Gastrocnemius medialis (tissue), 4 donors: ENCODE data around the gene AGR2. TPM values are rescaled to one million over a fixed set of nuclear protein-coding genes. Genes with fewer than 3 reads are reported as not detected.

Source experiments
- ATAC-seq, 2 donors: fragments of 150-250 bp; one replicate each; pipeline ENCODE4 v1.9.1; 2016
- DNase-seq, 2 donors: peaks; one replicate each; pipeline ENCODE4 v3.0.0-alpha.2; 2019
- H3K27ac ChIP-seq, 4 donors: fragments of 200-600 bp; sonication (generic); 1 replicate in 1 of 4; 2 replicates in 3 of 4; pipeline ENCODE4 v1.5.1; 2016 to 2018; ENCODE audit warnings: mild to moderate bottlenecking in 2 of 4, moderate library complexity in 1 of 4
- H3K27me3 ChIP-seq, 3 donors: fragments of 200-600 bp; sonication (generic) in 2 of 3; 1 replicate in 1 of 3; 2 replicates in 2 of 3; pipeline versions ENCODE4 v1.5.1 to v1.6.0; 2016 to 2019; ENCODE audit warnings: mild to moderate bottlenecking in 1 of 3, moderate library complexity in 1 of 3
- H3K36me3 ChIP-seq, 2 donors: fragments of 200-600 bp; sonication (generic) in 1 of 2; one replicate each; pipeline ENCODE4 v1.5.1; 2017 to 2018
- H3K4me1 ChIP-seq, 2 donors: fragments of 200-600 bp; sonication (generic) in 1 of 2; one replicate each; pipeline ENCODE4 v1.5.1; 2016 to 2017; ENCODE audit warnings: mild to moderate bottlenecking in 2 of 2
- H3K4me3 ChIP-seq, 4 donors: fragments of 200-600 bp; sonication (generic) in 3 of 4; 1 replicate in 1 of 4; 2 replicates in 3 of 4; pipeline ENCODE4 v1.5.1; 2016 to 2019; ENCODE audit warnings: mild to moderate bottlenecking in 2 of 4
- H3K9me3 ChIP-seq, 3 donors: fragments of 200-600 bp; sonication (generic) in 2 of 3; 1 replicate in 1 of 3; 2 replicates in 2 of 3; pipeline ENCODE4 v1.5.1; 2016 to 2019
- CTCF ChIP-seq, 5 experiments: fragments of 450-650 bp in 3 of 5; fragments of 200-600 bp in 2 of 5; sonication (generic) in 2 of 5; IDR thresholded peaks in 4 of 5; conservative IDR thresholded peaks in 1 of 5; 1 replicate in 4 of 5; 2 replicates in 1 of 5; pipeline ENCODE4 v1.5.1; 2016 to 2019; ENCODE audit warnings: antibody characterized with exemption in 5 of 5, mild to moderate bottlenecking in 3 of 5, moderate library complexity in 3 of 5
- POLR2A ChIP-seq, 2 donors: fragments of 450-650 bp; IDR thresholded peaks; one replicate each; pipeline ENCODE4 v1.6.1; 2017; ENCODE audit warnings: antibody characterized with exemption in 2 of 2, mild to moderate bottlenecking in 2 of 2, moderate library complexity in 2 of 2
- in situ Hi-C, 4 donors: fragments of 200-750 bp; cut with MboI; loops; one replicate each; pipeline versions ENCODE4 v1.15.0 to v1.8.0; 2017; ENCODE audit warnings: low sequenced_read_pairs in 4 of 4
- intact Hi-C: fragments of 100-400 bp; cut with DNase I; formaldehyde crosslinking; loops from one replicate; pipeline ENCODE4 v1.15.1; 2023; ENCODE audit warnings: low total_unique reads
- total RNA-seq, 4 donors: library from RNA; depleted of rRNA; stranded (reverse); fragments of >200 nt; gene quantifications; one replicate each; pipeline versions ENCODE4 v1.1.0 to v1.2.3, GENCODE V29; 2016

Gene AGR2
- total RNA-seq, 4 donors from 2014 or later, result 1.4 TPM; not detected in 3

GRCh38 chr7:16744518-16745250 lies 60.1 kb downstream of the AGR2 start:
- peaks cover 0 to 4% of the 10 kb centered on the region in 2 donors for H3K4me1 ChIP-seq
- intact Hi-C loops, result no loop called here
- H3K27ac ChIP-seq, result peak overlapping the region in 3 of 4 donors; percentile 51 to 55 (median 52)

GRCh38 chr7:16743236-16743635 lies 61.6 kb downstream of the AGR2 start:
- H3K36me3 ChIP-seq, result no peaks in the 10 kb centered on the region
- no peak for TF ChIP-seq POLR2A (IDR thresholded peaks at IDR 0.05)
- no peak for TF ChIP-seq CTCF (IDR thresholded peaks at IDR 0.05 in 4 of 5, conservative IDR thresholded peaks at IDR 0.05 in 1 of 5)
- H3K27me3 ChIP-seq, result no peaks in the 10 kb centered on the region
- ATAC-seq (peak in 1 of 2 donors; percentile 26), DNase-seq (no peak)
- H3K4me3 ChIP-seq, result no peak overlapping the region
- intact Hi-C loops (no loop called here), in situ Hi-C loops (no loop called here)
- H3K27ac ChIP-seq, result peak overlapping the region in 3 of 4 donors; percentile 51 to 55 (median 52)
- no peaks in the 10 kb centered on the region for H3K9me3 ChIP-seq
- H3K4me1 ChIP-seq, result peaks cover 0 to 4% of the 10 kb centered on the region in 2 donors

More at GRCh38 chr7:16744518-16745250, 60.1 kb downstream of the AGR2 start:
- in situ Hi-C loops, result no loop called here
- Histone ChIP-seq H3K36me3 (no peaks in the 10 kb centered on the region), H3K27me3 (no peaks in the 10 kb centered on the region), H3K4me3 (no peak overlapping the region), H3K9me3 (no peaks in the 10 kb centered on the region)
- ATAC-seq, result no peak
- no peak for DNase-seq
- TF ChIP-seq POLR2A (IDR thresholded peaks at IDR 0.05), result no peak
- no peak for TF ChIP-seq CTCF (IDR thresholded peaks at IDR 0.05 in 4 of 5, conservative IDR thresholded peaks at IDR 0.05 in 1 of 5)

DNA sequence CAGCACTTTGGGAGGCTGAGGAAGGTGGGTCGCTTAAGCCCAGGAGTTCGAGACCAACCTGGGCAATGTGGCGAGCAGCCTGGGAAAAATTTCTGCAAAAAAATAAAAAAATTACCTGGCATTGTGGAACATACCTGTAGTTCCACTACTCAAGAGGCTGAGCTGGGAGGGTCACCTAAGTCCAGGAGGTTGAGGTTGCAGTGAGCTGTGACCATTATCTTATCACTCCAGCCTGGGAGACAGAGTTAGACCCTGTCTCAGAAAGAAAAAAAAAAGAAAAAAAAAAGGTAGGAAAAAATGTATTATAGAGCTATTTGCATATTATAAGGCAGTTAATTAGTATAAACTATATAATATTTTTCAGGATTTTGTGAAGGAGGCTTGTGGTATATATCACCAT lies 62.3 kb downstream of the AGR2 start:
- no peaks in the 10 kb centered on the region for H3K9me3 ChIP-seq
- TF ChIP-seq POLR2A (IDR thresholded peaks at IDR 0.05), result no peak
- peaks cover 0 to 4% of the 10 kb centered on the region in 2 donors for H3K4me1 ChIP-seq
- in situ Hi-C loops, result no loop called here
- H3K4me3 ChIP-seq, result no peak overlapping the region
- H3K27me3 ChIP-seq, result no peaks in the 10 kb centered on the region
- ATAC-seq (no peak), DNase-seq (no peak)
- intact Hi-C loops, result no loop called here
- peak overlapping the region in 2 of 4 donors; percentile 33 to 51 for H3K27ac ChIP-seq
- H3K36me3 ChIP-seq, result no peaks in the 10 kb centered on the region

Other genes with a start within 250 kb of the AGR2 start
- 10 to 100 TPM in 1 of 4 donors, 1 to 10 TPM in 3; 7.9 to 16.2 (median 8.6) TPM for gene ANKMY2, start 159.2 kb downstream of the AGR2 start, total RNA-seq
- 100 to 1,000 TPM in 3 of 4 donors, 10 to 100 TPM in 1; 86.6 to 145 (median 123) TPM for gene BZW2, start 158.8 kb downstream of the AGR2 start, total RNA-seq
- 1 to 10 TPM; 2.8 to 8.3 (median 6.9) TPM for gene TSPAN13, start 51.2 kb downstream of the AGR2 start, total RNA-seq
- not detected for gene AGR3, start 77.0 kb upstream of the AGR2 start, total RNA-seq